IMR-90 (cell line): Measurements from ENCODE around the gene ZNF692. TPM values are rescaled to one million over a fixed set of nuclear protein-coding genes. Genes with fewer than 3 reads are reported as not detected.

Source experiments
- ATAC-seq: fragments of 200-7000 bp; cut with Tn5 transposase; 2 replicates; pipeline ENCODE4 v1.9.1; 2020; ENCODE audit warnings: low read depth, mild to moderate bottlenecking, moderate library complexity
- BruUV-seq: library from RNA; stranded (reverse); fragments of 400-500 nt; replicated peaks from 2 replicates; lab custom pipeline; 2021; lab: Mats Ljungman, UMichigan
- CTCF ChIA-PET: fragments of 300-600 bp; formaldehyde crosslinking; extraction: SDS; loops from one replicate; lab custom pipeline; 2021; ENCODE audit warnings: antibody characterized with exemption; lab: Yijun Ruan, JAX
- POLR2A ChIA-PET: fragments of 300-600 bp; sonication (Branson Sonifier 250); formaldehyde crosslinking; loops from one replicate; lab custom pipeline; 2022; ENCODE audit warnings: antibody characterized with exemption; ENCODE audit not compliant: unreplicated experiment; lab: Charles Lee
- DNase-seq: peaks from one replicate; pipeline ENCODE4 v3.0.0; 2013
- H2AFZ ChIP-seq: replicated peaks from 2 replicates; pipeline ENCODE3; 2013; ENCODE audit warnings: low read length, mild to moderate bottlenecking; ENCODE audit not compliant: poor library complexity
- H2AK5ac ChIP-seq: 2 replicates; pipeline ENCODE4 v1.6.1; 2013; ENCODE audit warnings: low read depth, low read length, inconsistent platforms
- H2AK9ac ChIP-seq: replicated peaks from 2 replicates; pipeline ENCODE3; 2013; ENCODE audit warnings: mild to moderate bottlenecking, low read depth, low read length, moderate library complexity; ENCODE audit not compliant: poor library complexity
- H2BK120ac ChIP-seq: 2 replicates; pipeline ENCODE4 v1.6.1; 2013; ENCODE audit warnings: low read depth, low read length, inconsistent platforms
- H2BK15ac ChIP-seq: 3 replicates; pipeline ENCODE4 v1.6.1; 2013; ENCODE audit warnings: low read depth, low read length, inconsistent platforms
- H2BK20ac ChIP-seq: 2 replicates; pipeline ENCODE4 v1.6.1; 2013; ENCODE audit warnings: low read depth, mild to moderate bottlenecking, inconsistent platforms, low read length, moderate library complexity
- H2BK5ac ChIP-seq: 2 replicates; pipeline ENCODE4 v1.6.1; 2013; ENCODE audit warnings: mild to moderate bottlenecking, low read depth, low read length, inconsistent platforms; ENCODE audit not compliant: poor library complexity, severe bottlenecking
- H3K14ac ChIP-seq: replicated peaks from 2 replicates; pipeline ENCODE4 v1.6.1; 2013; ENCODE audit warnings: low read depth, low read length, inconsistent platforms
- H3K18ac ChIP-seq: 2 replicates; pipeline ENCODE4 v1.6.1; 2013; ENCODE audit warnings: low read depth, low read length, control low read depth
- H3K23ac ChIP-seq: 2 replicates; pipeline ENCODE4 v1.6.1; 2013; ENCODE audit warnings: low read depth, low read length, inconsistent platforms
- H3K27ac ChIP-seq: 2 replicates; pipeline ENCODE4 v1.5.1; 2013; ENCODE audit warnings: mild to moderate bottlenecking, control low read depth, low read length; ENCODE audit not compliant: insufficient read depth
- H3K27me3 ChIP-seq: 2 replicates; pipeline ENCODE4 v1.6.1; 2013; ENCODE audit warnings: low read length; ENCODE audit not compliant: control insufficient read depth, insufficient read depth
- H3K36me3 ChIP-seq: 2 replicates; pipeline ENCODE4 v1.6.1; 2013; ENCODE audit warnings: low read length, mixed read lengths; ENCODE audit not compliant: control insufficient read depth, insufficient read depth
- H3K4ac ChIP-seq: 2 replicates; pipeline ENCODE4 v1.6.1; 2013; ENCODE audit warnings: low read depth, low read length, inconsistent platforms
- H3K4me1 ChIP-seq: 2 replicates; pipeline ENCODE4 v1.6.1; 2013; ENCODE audit warnings: low read length, mixed read lengths; ENCODE audit not compliant: control insufficient read depth, insufficient read depth
- H3K4me2 ChIP-seq: 2 replicates; pipeline ENCODE4 v1.6.1; 2013; ENCODE audit warnings: low read depth, mild to moderate bottlenecking, control low read depth, low read length, moderate library complexity
- H3K4me3 ChIP-seq: 2 replicates; pipeline ENCODE4 v1.5.1; 2013; ENCODE audit warnings: low read depth, mild to moderate bottlenecking, control low read depth, low read length, moderate library complexity; ENCODE audit not compliant: insufficient read depth
- H3K56ac ChIP-seq: 2 replicates; pipeline ENCODE4 v1.6.1; 2013; ENCODE audit warnings: low read length, inconsistent platforms; ENCODE audit not compliant: insufficient read depth; ENCODE audit errors: extremely low read depth
- H3K79me1 ChIP-seq, 2 experiments: 2 replicates each; pipeline ENCODE4 v1.6.1; 2013; ENCODE audit warnings: low read length in 2 of 2, inconsistent platforms in 1 of 2, low read depth in 1 of 2
- H3K9ac ChIP-seq: 2 replicates; pipeline ENCODE4 v1.6.1; 2013; ENCODE audit warnings: low read depth, low read length, control low read depth
- H3K9me1 ChIP-seq: 2 replicates; pipeline ENCODE4 v1.6.1; 2013; ENCODE audit warnings: low read length, inconsistent platforms; ENCODE audit not compliant: insufficient read depth
- H3K9me3 ChIP-seq: 2 replicates; pipeline ENCODE4 v1.6.1; 2013; ENCODE audit warnings: low read length; ENCODE audit not compliant: control insufficient read depth, insufficient read depth
- H4K20me1 ChIP-seq: 2 replicates; pipeline ENCODE4 v1.6.1; 2013; ENCODE audit warnings: low read length, inconsistent platforms; ENCODE audit not compliant: insufficient read depth
- H4K5ac ChIP-seq: 2 replicates; pipeline ENCODE4 v1.6.1; 2013; ENCODE audit warnings: mild to moderate bottlenecking, low read depth, low read length, control low read depth
- H4K8ac ChIP-seq, 2 experiments: 2 replicates each; pipeline ENCODE4 v1.6.1; 2013; ENCODE audit warnings: low read depth in 2 of 2, low read length in 2 of 2, control low read depth in 1 of 2, inconsistent platforms in 1 of 2
- H4K91ac ChIP-seq: 2 replicates; pipeline ENCODE4 v1.6.1; 2013; ENCODE audit warnings: low read depth, low read length, inconsistent platforms; ENCODE audit not compliant: insufficient read depth
- BHLHE40 ChIP-seq: fragments of 150-350 bp; IDR thresholded peaks from 2 replicates; pipeline ENCODE4 v1.6.1; 2016; ENCODE audit warnings: mild to moderate bottlenecking, low read depth, low read length
- CEBPB ChIP-seq: IDR thresholded peaks from 2 replicates; pipeline ENCODE4 v1.6.1; 2012; ENCODE audit warnings: low read depth, low read length, improper control_type of control experiment
- CHD1 ChIP-seq: IDR thresholded peaks from 2 replicates; pipeline ENCODE4 v1.6.1; 2012; ENCODE audit warnings: low read depth, low read length, improper control_type of control experiment
- CTCF ChIP-seq: conservative IDR thresholded peaks from 2 replicates; pipeline ENCODE4 v1.5.1; 2012; ENCODE audit warnings: mild to moderate bottlenecking, low read depth, low read length, improper control_type of control experiment
- FOS ChIP-seq: fragments of 150-350 bp; IDR thresholded peaks from 2 replicates; pipeline ENCODE4 v1.6.1; 2016; ENCODE audit warnings: low read depth, low read length
- MAFK ChIP-seq: IDR thresholded peaks from 2 replicates; pipeline ENCODE4 v1.6.1; 2012; ENCODE audit warnings: low read depth, low read length, improper control_type of control experiment
- MAZ ChIP-seq: IDR thresholded peaks from 2 replicates; pipeline ENCODE4 v1.6.1; 2012; ENCODE audit warnings: low read depth, mild to moderate bottlenecking, low read length, improper control_type of control experiment, moderate library complexity, borderline replicate concordance
- MXI1 ChIP-seq: IDR thresholded peaks from 2 replicates; pipeline ENCODE4 v1.6.1; 2012; ENCODE audit warnings: low read depth, mild to moderate bottlenecking, low read length, moderate library complexity, borderline replicate concordance
- NFE2L2 ChIP-seq: fragments of 150-350 bp; IDR thresholded peaks from 2 replicates; pipeline ENCODE4 v1.6.1; 2016; ENCODE audit warnings: low read depth, mild to moderate bottlenecking, low read length
- POLR2A ChIP-seq: IDR thresholded peaks from 2 replicates; pipeline ENCODE4 v1.6.1; 2012; ENCODE audit warnings: mild to moderate bottlenecking, low read depth, low read length
- RAD21 ChIP-seq: IDR thresholded peaks from 2 replicates; pipeline ENCODE4 v1.6.1; 2012; ENCODE audit warnings: low read length, improper control_type of control experiment
- RCOR1 ChIP-seq: IDR thresholded peaks from 2 replicates; pipeline ENCODE4 v1.6.1; 2012; ENCODE audit warnings: mild to moderate bottlenecking, low read length, improper control_type of control experiment; ENCODE audit not compliant: insufficient replicate concordance
- RFX5 ChIP-seq: IDR thresholded peaks from 2 replicates; pipeline ENCODE4 v1.8.0; 2012; ENCODE audit warnings: low read depth, mild to moderate bottlenecking, low read length, moderate library complexity
- USF2 ChIP-seq: fragments of 150-350 bp; IDR thresholded peaks from 2 replicates; pipeline ENCODE4 v1.6.1; 2017; ENCODE audit warnings: mild to moderate bottlenecking, antibody characterized with exemption, low read length, low read depth
- WGBS, 2 experiments: methylation state at CpG; one replicate each; pipeline versions ENCODE4 v1.1.5 to v1.1.7; 2013; ENCODE audit warnings: missing lambda C conversion rate in 2 of 2; ENCODE audit not compliant: insufficient read length in 1 of 2; ENCODE audit errors: extremely low coverage in 2 of 2; 5-methylcytosine and 5-hydroxymethylcytosine counted together
- dilution Hi-C: fragments of 300-500 bp; cut with HindIII; formaldehyde crosslinking; loops from one replicate; pipeline ENCODE4 v1.14.3; 2018; ENCODE audit warnings: low sequenced_read_pairs; ENCODE audit not compliant: unreplicated experiment
- in situ Hi-C: fragments of 300-500 bp; cut with MboI; formaldehyde crosslinking; loops from 3 replicates; pipeline ENCODE4 v1.14.3; 2019; ENCODE audit warnings: low sequenced_read_pairs, inconsistent platforms, mixed read lengths
- intact Hi-C: fragments of 100-400 bp; cut with micrococcal nuclease; formaldehyde crosslinking; loops from 2 replicates; pipeline ENCODE4 v1.10.0; 2022
- polyA plus RNA-seq, 3 experiments: library from polyadenylated mRNA; depleted of rRNA; stranded (reverse); fragments of >200 nt; gene quantifications; 2 replicates each; pipeline ENCODE4 v1.2.3, GENCODE V29; 2012; ENCODE audit warnings: low replicate concordance in 1 of 3
- total RNA-seq: library from RNA; depleted of rRNA; stranded (reverse); fragments of >200 nt; gene quantifications from 2 replicates; pipeline ENCODE4 v1.2.3, GENCODE V29; 2012
- TF ChIP-seq, protein P1 (sequence below): fragments of 150-350 bp; IDR thresholded peaks from 2 replicates; pipeline ENCODE4 v1.6.1; 2016; ENCODE audit warnings: low read depth, mild to moderate bottlenecking, low read length, moderate library complexity, borderline replicate concordance

Gene ZNF692
- total and polyA plus RNA-seq, 2 of the 4 experiments (the other 2 are of a cell fraction), result 7.3 to 50.4 TPM

DNA sequence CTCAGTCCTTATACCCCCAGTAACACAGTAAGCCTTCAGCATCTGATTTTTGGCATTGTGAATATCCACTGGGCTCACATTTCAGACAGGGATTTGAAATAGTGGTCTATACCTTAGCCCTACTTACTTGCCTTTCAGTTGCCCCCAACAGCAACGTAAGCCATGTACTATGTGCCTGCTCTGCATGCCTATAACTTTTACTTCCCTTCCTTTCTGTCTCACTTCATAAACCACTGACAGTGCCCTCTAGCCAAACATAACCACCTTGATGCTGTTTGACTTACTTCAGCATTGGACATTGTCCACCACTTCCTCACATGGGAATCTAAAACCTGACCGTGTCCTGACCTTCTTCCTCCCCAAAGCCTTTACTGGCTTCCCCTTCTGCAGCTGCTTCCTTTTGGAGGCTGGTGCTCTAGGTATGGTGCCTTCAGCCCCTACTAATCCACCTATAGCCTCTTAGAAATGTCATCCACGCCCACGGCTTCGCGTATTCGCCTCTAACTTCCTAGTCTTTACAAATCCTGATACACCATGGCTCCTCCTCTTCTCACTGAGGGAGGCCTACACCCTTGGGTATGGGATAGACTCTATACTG is 24.4 kb downstream of the ZNF692 start:
- H4K91ac ChIP-seq, result no peak overlapping the region
- H3K27ac ChIP-seq, result no peak overlapping the region
- WGBS, 2 experiments, result no CpG with 5 or more reads among the region's 7 CpGs
- no peaks in the 10 kb centered on the region for H3K27me3 ChIP-seq
- H2AK9ac ChIP-seq, result no peak overlapping the region
- H3K4me1 ChIP-seq, result no peaks in the 10 kb centered on the region
- no peaks in the 10 kb centered on the region for H3K9me3 ChIP-seq
- no peak for TF ChIP-seq CTCF
- TF ChIP-seq NFE2L2, result no peak
- no peak for TF ChIP-seq MAZ
- no peak for TF ChIP-seq RFX5
- TF ChIP-seq RAD21, result no peak
- TF ChIP-seq POLR2A, result no peak
- TF ChIP-seq USF2, result no peak
- TF ChIP-seq RCOR1, result no peak
- TF ChIP-seq, protein P1, sequence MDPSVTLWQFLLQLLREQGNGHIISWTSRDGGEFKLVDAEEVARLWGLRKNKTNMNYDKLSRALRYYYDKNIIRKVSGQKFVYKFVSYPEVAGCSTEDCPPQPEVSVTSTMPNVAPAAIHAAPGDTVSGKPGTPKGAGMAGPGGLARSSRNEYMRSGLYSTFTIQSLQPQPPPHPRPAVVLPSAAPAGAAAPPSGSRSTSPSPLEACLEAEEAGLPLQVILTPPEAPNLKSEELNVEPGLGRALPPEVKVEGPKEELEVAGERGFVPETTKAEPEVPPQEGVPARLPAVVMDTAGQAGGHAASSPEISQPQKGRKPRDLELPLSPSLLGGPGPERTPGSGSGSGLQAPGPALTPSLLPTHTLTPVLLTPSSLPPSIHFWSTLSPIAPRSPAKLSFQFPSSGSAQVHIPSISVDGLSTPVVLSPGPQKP, result no peak
- TF ChIP-seq CHD1, result no peak
- TF ChIP-seq MAFK, result no peak
- no peak for TF ChIP-seq CEBPB
- TF ChIP-seq BHLHE40, result no peak
- TF ChIP-seq FOS, result no peak
- TF ChIP-seq MXI1, result no peak
- no peak overlapping the region for H4K8ac ChIP-seq
- no peak overlapping the region for H3K4ac ChIP-seq
- no peak overlapping the region for H3K14ac ChIP-seq
- no peak overlapping the region for H3K23ac ChIP-seq
- no peak overlapping the region for H3K9ac ChIP-seq
- DNase-seq (no peak), ATAC-seq (no peak)
- BruUV-seq, result no TSS peak
- dilution Hi-C loops, result no loop called here
- no peak overlapping the region for H2AK5ac ChIP-seq
- ChIA-PET CTCF (no interaction called here), POLR2A (no interaction called here)
- in situ Hi-C loops, result no loop called here
- H2BK5ac ChIP-seq, result no peak overlapping the region
- H2BK120ac ChIP-seq, result no peak overlapping the region
- H3K9me1 ChIP-seq, result no peaks in the 10 kb centered on the region
- no peak overlapping the region for H2BK15ac ChIP-seq
- peaks cover 7% of the 10 kb centered on the region in 2 experiments for H3K79me1 ChIP-seq
- no peak overlapping the region for H2AFZ ChIP-seq
- H3K4me2 ChIP-seq, result no peak overlapping the region
- H3K36me3 ChIP-seq, result no peaks in the 10 kb centered on the region
- no peak overlapping the region for H3K56ac ChIP-seq
- H2BK20ac ChIP-seq, result no peak overlapping the region
- intact Hi-C loops, result no loop called here
- H4K5ac ChIP-seq, result no peak overlapping the region
- no peaks in the 10 kb centered on the region for H4K20me1 ChIP-seq
- no peak overlapping the region for H3K4me3 ChIP-seq
- no peak overlapping the region for H3K18ac ChIP-seq
